NCI-H2081 treated with DMSO at 0.1 percent for 48 hours (cell line): ENCODE data around the gene ENOX1.
"Not testable (repeated sequence)": the region's sequence is repeated elsewhere in the genome, so short reads cannot be mapped to it uniquely, and the experiment has no call there.

Source experiments
- DNase-seq: peaks from one replicate; lab custom pipeline; 2025; lab: John Stamatoyannopoulos, UW

ENOX1 gene

GRCh38 chr13:43786766-43787517, at the start of gene ENOX1:
ENOX1 (minus strand) TSS chr13:43786972.
- peak; percentile 28 for DNase-seq

DNA sequence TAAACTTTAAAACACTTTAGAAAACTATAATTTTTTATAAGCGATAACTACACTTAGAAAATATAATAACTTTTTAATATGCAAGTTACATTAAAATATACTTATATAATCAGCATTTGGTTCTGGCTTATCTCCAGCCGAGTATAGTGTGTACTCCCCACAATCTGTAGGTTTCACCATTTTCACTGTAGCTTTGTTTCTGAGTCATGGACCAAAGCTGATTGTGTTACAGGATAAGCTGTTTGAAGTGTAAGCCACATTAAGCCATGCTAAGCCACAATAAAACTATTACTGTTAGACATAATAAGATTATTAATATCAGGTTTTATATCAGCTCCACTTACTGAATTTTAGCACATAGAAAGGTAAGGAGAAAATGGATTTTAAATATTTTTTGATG, 48.9 kb upstream of the ENOX1 start:
- DNase-seq: no peak

- no peak for DNase-seq
These were observed 44.3 kb upstream of the ENOX1 start for GRCh38 chr13:43831088-43831487.

- no peak for DNase-seq
These were observed 43.7 kb upstream of the ENOX1 start for GRCh38 chr13:43830497-43830881.

GRCh38 chr13:43824656-43825055, 37.9 kb upstream of the ENOX1 start:
- not testable (repeated sequence) for DNase-seq

- DNase-seq: no peak
These were observed 36.2 kb upstream of the ENOX1 start for GRCh38 chr13:43822969-43823368.

GRCh38 chr13:43816401-43816889, 29.7 kb upstream of the ENOX1 start:
- DNase-seq: no peak

GRCh38 chr13:43815204-43815603, 28.4 kb upstream of the ENOX1 start:
- no peak for DNase-seq

DNA sequence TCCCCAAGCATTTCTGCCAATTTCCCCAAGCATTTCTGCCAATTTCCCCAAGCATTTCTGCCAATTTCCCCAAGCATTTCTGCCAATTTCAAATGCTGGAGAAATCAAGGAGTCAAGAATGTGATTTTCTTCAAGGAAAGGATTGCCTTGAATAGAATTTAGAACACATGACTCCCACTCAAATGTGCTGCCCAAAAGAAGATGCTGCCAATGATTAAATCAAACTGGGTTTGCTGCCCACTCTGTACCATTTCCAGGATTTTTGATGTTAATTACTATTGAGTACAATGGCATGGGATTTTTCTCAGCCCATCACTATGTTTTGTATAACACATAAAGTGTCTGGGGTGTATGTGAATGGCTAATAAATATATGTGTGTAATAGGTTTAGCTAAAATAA, 21.9 kb upstream of the ENOX1 start:
- DNase-seq: no peak

- DNase-seq: no peak
These were observed 18.9 kb upstream of the ENOX1 start for GRCh38 chr13:43805681-43806128.

DNA sequence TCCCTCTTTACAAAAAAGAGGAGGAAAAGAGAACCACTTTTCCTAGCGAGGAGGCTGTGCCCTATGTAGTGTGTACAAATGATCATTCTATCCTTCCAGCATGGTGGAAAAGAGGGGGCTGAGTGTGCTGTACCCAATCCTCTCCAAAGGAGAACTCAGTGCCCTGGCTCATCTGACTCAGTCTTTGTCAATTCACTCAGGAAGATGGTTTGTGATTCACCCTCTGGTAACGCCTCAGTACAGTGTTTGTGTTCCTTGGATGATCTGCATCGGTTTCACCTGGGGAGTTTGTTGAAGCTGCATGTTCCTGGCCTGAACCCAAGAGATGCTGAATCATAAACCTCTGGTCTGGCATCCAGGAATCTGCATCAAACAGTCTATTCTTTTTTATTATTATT, 18.3 kb upstream of the ENOX1 start:
- DNase-seq: no peak

DNA sequence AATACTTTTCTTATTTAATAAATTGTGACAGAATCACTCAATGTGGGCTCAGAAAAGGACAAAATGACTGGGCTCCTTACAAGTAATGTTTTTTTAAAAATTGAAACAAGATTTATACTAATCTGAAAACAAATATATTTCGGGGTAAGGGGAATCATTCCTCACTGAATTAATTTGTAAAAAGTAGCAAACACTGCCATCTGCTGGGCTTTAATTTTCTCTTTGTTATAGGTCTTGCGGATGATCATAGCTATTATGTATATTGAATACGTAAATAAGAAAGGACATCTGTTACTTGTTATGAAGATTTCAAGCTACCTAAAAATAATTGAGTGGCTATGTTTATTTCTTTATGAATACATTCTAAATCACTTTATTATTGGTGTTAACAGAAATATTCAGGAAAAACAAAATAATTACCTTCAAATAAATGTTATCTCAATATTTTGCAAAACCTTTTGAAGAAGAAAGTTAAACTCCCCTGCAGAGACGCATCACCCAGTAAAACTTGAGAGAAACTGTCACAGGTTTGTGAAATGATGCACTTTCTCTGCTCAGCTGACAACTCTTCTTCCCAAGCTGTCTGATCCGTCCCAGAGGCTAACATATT, 17.8 kb upstream of the ENOX1 start:
- DNase-seq: peak; percentile 67

DNA sequence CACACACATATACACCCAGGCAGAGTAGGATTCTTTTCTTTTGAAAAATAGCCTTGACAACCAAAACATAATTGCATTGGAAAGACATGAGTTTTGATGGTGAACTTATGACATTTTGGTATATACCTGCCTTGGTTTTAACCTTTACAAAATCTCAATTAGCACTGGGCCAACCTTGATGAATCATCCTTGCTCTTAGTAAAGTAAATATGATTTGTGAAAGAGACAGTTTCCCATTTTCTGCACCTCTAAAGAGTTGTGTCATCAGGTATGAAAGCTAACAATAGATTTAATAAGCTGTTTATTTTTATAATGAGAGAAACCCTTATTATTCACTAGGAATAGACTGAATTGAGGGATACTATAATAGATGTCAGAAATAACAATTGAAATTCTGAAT, 15.7 kb upstream of the ENOX1 start:
- no peak for DNase-seq

GRCh38 chr13:43800828-43801227, 14.1 kb upstream of the ENOX1 start:
- no peak for DNase-seq

DNA sequence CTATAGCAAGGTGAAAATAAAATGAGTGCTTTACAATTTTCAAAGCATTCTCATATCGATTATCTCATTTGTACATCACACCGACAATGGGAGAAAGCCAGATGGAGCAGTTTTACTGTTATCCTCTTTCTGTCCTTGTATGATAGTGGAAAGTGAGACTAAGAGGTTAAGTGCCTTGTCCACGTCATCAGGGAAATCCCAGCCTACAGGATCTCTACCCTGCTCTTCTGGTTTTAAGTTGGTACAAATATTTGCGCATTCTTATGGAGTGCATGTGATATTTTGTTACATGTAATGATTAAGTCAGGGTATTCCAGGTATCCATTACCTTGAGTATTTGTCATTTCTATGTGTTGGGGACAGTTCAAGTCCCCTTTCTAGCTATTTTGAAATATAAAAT, 12.4 kb upstream of the ENOX1 start:
- DNase-seq: no peak

GRCh38 chr13:43797869-43798268, 11.1 kb upstream of the ENOX1 start:
- DNase-seq: no peak

DNA sequence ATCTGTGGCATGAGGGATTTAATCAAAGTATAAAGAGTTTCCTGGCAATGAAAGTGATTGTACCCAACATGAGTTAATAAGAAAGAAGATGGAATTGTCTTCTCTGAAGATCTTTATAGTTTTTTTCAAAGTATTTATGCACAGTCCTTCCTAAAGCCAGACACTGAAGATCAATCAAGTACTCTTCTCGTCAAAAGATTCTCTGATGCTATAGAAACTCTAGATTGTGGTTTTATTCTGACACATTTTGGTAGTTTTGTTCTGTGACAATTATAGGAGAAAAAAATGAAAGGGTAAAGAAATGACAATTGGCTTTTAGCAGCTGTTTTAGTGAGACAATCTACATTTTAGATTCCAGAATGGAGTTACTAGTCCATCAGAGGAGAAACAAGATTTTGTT, 10.4 kb upstream of the ENOX1 start:
- DNase-seq: no peak

DNA sequence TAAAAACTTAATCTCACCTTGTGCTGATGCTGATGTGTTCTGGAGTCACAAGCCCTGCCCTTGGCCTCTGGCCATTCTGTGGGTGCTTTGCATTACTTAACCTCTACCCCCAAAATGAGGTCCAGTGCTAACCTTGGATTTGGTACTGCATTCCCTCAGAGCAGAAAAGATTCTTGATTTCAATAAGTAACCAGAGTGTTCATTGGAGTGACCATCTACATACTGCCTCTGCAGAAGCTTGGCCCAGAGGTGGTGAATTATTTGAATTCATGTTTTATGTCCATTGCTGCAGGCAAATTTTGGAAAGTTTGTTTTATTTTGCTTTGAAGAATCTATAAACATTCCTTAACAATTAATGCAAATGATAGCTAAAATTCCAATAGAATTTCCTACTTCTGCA, 7.6 kb upstream of the ENOX1 start:
- no peak for DNase-seq

DNA sequence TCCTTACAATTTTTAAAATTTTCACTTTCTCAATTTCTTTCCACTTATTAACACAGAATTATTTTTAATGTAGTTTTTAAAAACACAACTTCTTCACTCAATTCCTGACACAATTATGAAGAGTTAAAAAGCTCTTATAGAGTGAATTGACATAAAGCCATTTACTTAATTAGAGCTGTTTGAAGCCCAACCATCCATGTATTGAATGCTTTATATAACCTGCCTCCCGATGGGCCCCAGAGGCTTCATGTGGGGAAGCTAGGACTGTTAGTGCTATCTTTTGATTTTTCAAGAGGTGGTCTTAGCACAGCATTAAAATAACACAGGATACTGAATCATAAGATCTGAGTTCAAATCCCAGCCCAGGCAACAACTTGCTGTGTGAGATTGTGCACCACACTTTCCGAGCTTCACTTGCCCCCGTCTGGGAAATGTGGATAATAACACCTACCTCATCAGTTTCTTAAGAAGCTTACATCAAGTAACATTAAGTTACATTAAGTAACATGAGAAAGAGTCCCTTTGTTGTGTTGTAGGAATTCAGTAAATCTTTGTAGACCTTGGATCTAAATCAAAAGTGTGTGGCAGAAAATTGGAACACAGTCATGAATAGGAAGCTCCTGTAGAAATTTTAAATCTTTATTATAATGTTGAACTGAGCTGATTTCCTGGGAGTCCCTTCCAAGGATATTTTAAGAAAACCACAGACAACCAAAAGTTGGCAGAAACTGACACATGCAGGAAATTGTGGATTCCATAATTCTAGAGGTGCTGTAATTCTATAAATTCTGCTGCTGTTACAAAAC, 5.5 kb upstream of the ENOX1 start:
- DNase-seq: no peak

GRCh38 chr13:43787997-43788396, 1.2 kb upstream of the ENOX1 start:
- no peak for DNase-seq

DNA sequence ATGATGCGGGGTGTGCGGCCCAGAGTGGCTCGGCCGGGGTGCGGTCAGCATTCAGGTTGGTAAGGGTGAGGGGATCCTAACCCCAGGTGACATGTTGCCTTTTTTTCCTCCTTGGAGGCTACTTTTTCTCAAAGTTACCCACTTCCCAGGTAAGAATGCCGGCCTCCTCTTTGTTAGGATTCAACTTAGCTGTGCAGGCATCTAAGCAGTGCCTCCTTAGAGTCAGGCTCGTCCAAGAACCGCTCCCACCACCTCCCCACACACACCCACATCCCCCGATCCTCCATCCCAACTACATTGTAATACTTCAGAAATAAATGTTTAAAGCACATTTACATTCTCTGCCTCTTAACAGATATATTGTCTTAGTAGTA, 733 bp upstream of the ENOX1 start:
- no peak for DNase-seq

- DNase-seq: no peak
These were observed 353 bp downstream of the ENOX1 start for GRCh38 chr13:43786472-43786765.
